ENCODE measurements around the gene ASMTL.

GRCh38 chrX:1433646-1434357, 18.9 kb downstream of the ASMTL start:
- TF ChIP-seq CTCF (IDR thresholded peaks at IDR 0.05) = no peak
- TF ChIP-seq POLR2A (IDR thresholded peaks at IDR 0.05) = no peak
